IPS-18c (cell line): ENCODE results near the gene DNAJC5.
"Not testable (repeated sequence)": the region's sequence is repeated elsewhere in the genome, so short reads cannot be mapped to it uniquely, and the experiment has no call there.

Source experiments
- H3K4me3 ChIP-seq: 2 replicates; pipeline ENCODE4 v1.7.0; 2013; ENCODE audit warnings: low read depth, mild to moderate bottlenecking, low read length, moderate library complexity; ENCODE audit not compliant: insufficient read depth
- H3K9me3 ChIP-seq: one replicate; pipeline ENCODE4 v1.6.1; 2013; ENCODE audit warnings: mild to moderate bottlenecking, low read length, moderate library complexity; ENCODE audit not compliant: control insufficient read depth, insufficient read depth

Gene DNAJC5

DNA sequence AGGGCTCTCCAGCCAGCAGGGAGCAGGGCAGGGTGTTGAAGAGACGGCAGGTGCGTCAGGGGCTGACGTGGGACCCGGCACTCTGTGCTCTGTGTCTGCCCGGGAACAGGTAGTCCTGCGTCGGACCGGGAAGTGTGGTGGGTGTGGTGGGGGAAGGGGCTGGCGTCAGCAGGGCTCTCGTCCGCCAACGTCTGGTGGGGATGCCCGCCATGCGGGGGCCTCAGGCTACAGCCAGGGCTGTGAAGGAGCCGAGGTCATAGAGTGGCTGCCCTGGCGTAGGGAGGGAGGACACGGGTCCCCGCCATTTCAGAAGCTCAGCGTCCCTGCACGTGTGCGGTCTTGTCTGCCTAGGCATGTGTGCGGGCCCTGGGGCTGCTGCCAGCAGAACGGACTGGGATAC is 25.3 kb downstream of the DNAJC5 start:
- Histone ChIP-seq H3K9me3 (no peaks in the 10 kb centered on the region), H3K4me3 (no peak overlapping the region)

- H3K4me3 ChIP-seq, result no peak overlapping the region
- H3K9me3 ChIP-seq, result no peaks in the 10 kb centered on the region
Measured at GRCh38 chr20:63923651-63924050, 28.7 kb downstream of the DNAJC5 start.

- H3K4me3 ChIP-seq, result no peak overlapping the region
- no peaks in the 10 kb centered on the region for H3K9me3 ChIP-seq
Measured at GRCh38 chr20:63924241-63924640, 29.3 kb downstream of the DNAJC5 start.

DNA sequence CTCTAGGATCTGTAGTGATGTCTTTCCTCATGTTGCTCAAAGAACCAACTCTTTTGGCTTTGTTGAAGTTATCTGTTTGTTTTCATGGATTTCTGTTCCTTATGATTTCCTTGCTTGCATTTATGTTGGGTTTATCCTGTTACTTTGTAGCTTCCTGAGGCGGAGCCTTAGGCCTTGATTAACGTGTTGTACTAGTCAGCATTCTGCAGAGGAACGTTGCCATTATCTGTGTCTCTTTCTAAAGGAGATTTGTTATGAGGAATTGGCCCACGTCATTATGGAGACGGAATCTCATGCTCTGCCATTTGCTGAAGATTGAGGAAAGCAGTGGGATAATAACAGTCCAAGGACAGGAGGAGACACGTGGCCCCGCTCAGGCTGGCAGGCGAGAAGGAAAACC is 31.4 kb downstream of the DNAJC5 start:
- Histone ChIP-seq H3K9me3 (no peaks in the 10 kb centered on the region), H3K4me3 (no peak overlapping the region)

- no peaks in the 10 kb centered on the region for H3K9me3 ChIP-seq
Measured at GRCh38 chr20:63929071-63929470, 34.1 kb downstream of the DNAJC5 start.

GRCh38 chr20:63929473-63929883 is 34.6 kb downstream of the DNAJC5 start:
- H3K9me3 ChIP-seq, result not testable (repeated sequence)

More at GRCh38 chr20:63929071-63929470, 34.1 kb downstream of the DNAJC5 start:
- H3K4me3 ChIP-seq, result no peak overlapping the region

GRCh38 chr20:63930971-63931553 is 36.1 kb downstream of the DNAJC5 start:
- Histone ChIP-seq H3K4me3 (no peak overlapping the region), H3K9me3 (no peaks in the 10 kb centered on the region)

More at GRCh38 chr20:63929473-63929883, 34.6 kb downstream of the DNAJC5 start:
- H3K4me3 ChIP-seq, result not testable (repeated sequence)

- no peak overlapping the region for H3K4me3 ChIP-seq
Measured at GRCh38 chr20:63931735-63932134, 36.8 kb downstream of the DNAJC5 start.

GRCh38 chr20:63932606-63933160 is 37.8 kb downstream of the DNAJC5 start:
- no peaks in the 10 kb centered on the region for H3K9me3 ChIP-seq

More at GRCh38 chr20:63931735-63932134, 36.8 kb downstream of the DNAJC5 start:
- H3K9me3 ChIP-seq, result no peaks in the 10 kb centered on the region

DNA sequence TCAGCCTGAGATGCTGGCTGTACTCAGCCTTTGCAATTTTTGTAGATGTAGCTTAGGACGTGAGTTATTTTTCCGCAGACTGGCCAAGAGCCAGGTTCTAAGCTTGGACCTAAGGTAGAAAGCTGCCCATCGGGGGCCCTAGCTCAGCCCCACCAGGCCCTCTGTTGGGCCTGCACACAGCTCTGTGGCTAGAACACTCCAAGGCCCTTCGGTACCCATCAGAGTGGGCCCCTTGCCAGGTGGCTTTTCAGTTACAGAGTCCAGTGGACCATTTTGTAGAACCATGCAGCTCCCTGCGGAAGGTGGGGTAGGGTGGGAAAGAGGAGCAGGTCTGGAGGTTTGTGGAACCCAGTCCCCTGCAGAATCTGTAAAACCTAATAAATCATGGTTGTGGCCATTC is 38.7 kb downstream of the DNAJC5 start:
- Histone ChIP-seq H3K4me3 (no peak overlapping the region), H3K9me3 (no peaks in the 10 kb centered on the region)

More at GRCh38 chr20:63932606-63933160, 37.8 kb downstream of the DNAJC5 start:
- no peak overlapping the region for H3K4me3 ChIP-seq

DNA sequence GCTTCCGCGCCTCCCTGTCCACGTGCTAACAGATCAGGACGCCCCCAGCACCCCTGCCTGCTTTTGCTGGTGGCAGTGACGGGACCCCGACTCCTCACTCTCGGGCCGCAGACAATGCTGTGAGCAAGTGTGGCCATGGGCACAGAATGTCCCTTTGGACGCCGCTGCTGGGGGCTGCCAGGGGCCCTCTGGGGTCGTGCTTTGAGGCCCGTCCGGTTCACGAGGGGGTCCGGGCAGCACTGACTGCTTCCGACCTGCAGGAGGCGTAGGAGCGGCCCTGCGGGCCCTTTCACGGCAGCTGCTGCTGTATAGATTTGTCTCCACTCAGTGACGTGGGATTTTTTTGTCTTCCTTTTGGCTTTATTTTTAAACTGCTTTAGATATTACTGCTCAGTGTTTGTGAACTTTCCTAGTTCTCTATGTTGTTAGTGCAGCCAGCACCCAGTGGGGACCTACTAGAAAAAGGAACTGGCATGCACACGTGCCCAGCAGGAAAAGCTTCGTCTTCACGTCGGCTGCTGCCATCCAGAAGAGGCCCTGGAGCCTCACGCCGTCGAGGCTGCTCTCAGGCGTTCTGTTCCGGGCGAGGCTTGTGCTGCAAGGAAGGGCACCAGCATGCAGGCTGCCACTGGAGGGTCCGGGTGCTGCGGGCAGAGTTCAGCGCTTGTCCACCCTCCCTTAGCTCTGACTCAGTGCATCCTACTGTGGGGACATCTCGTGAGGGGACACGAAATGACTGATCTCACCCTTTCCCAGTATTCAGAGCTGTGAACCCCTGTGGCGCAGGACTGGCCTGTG is 39.5 kb downstream of the DNAJC5 start:
- Histone ChIP-seq H3K9me3 (no peaks in the 10 kb centered on the region), H3K4me3 (no peak overlapping the region)

DNA sequence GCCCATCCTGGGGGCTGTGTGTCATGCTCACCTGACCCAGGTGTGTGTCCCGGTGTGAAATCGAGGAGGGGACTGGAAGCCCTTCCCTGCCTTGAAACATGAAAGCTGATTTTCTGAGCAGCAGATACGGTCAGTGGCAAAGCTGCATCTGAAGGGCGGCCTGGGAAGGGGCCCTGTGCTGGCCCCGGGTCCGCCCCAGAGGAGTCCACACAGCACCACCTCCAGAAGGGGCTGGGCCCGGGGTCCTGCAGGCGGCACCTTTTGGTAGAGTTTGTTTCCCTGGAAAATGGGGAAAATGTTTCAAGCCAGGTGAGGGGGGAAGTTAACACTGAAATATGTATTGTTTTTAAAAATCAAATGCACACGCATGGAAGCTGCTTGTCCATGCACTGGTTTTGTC is 40.5 kb downstream of the DNAJC5 start:
- no peaks in the 10 kb centered on the region for H3K9me3 ChIP-seq

DNA sequence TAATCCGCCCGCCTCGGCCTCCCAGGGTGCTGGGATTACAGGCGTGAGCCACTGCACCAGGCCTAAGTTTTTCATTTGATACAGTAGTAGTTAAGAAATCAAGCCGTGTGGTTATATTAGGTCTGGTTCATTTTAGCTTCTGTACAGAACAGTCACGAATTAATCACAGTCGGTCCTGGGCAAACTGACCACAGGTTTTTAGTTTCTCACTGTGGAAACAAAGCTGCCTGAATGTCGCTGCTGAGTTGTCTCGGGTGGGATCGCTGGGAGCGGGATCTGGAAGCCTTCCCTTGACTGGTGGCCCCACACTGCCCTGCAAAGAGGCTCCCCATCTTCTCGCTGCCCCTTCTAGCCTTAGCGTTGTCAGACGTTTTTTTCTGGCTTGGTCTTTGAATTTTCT is 42.7 kb downstream of the DNAJC5 start:
- H3K4me3 ChIP-seq, result no peak overlapping the region
- no peaks in the 10 kb centered on the region for H3K9me3 ChIP-seq

More for the DNA sequence above, 40.5 kb downstream of the DNAJC5 start:
- no peak overlapping the region for H3K4me3 ChIP-seq

- no peaks in the 10 kb centered on the region for H3K9me3 ChIP-seq
- H3K4me3 ChIP-seq, result peak overlapping the region; percentile 55
Measured at GRCh38 chr20:63939061-63939935, 44.4 kb downstream of the DNAJC5 start.

GRCh38 chr20:63940071-63940471 is 45.1 kb downstream of the DNAJC5 start:
- Histone ChIP-seq H3K4me3 (peak overlapping the region; percentile 55), H3K9me3 (no peaks in the 10 kb centered on the region)

GRCh38 chr20:63940472-63941266 is 45.7 kb downstream of the DNAJC5 start:
- no peaks in the 10 kb centered on the region for H3K9me3 ChIP-seq

More at GRCh38 chr20:63940472-63941266, 45.7 kb downstream of the DNAJC5 start:
- H3K4me3 ChIP-seq, result peak overlapping the region; percentile 55
